LNCAP (cell line): ENCODE measurements around the gene LIX1.
A peak's percentile ranks its signal among the peaks of the same experiment; 100 is the strongest.

ENCODE experiments used
- TF ChIP-seq, protein P1 (sequence below): fragments of 450-650 bp; IDR thresholded peaks from 2 replicates; pipeline ENCODE4 v1.5.1; 2017; ENCODE audit warnings: mild to moderate bottlenecking

Gene LIX1

DNA sequence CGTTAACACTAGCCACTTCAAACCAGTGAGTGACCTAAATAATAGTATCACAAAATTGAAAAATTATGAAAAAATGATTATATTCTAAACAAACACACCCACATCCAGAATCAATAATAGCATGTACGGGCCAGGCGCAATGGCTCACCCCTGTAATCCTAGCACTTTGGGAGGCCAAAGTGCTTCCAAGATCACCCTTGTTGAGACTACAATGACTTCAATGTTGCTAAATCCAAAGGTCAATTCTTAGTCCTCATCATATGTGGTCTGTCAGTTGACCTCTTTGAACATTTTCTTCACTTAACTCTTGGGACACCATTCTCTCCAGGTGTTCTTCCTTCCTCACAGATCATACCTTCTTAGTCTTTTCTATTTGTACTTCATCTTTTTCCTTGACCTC is 29.3 kb upstream of the LIX1 start:
- TF ChIP-seq, protein P1, sequence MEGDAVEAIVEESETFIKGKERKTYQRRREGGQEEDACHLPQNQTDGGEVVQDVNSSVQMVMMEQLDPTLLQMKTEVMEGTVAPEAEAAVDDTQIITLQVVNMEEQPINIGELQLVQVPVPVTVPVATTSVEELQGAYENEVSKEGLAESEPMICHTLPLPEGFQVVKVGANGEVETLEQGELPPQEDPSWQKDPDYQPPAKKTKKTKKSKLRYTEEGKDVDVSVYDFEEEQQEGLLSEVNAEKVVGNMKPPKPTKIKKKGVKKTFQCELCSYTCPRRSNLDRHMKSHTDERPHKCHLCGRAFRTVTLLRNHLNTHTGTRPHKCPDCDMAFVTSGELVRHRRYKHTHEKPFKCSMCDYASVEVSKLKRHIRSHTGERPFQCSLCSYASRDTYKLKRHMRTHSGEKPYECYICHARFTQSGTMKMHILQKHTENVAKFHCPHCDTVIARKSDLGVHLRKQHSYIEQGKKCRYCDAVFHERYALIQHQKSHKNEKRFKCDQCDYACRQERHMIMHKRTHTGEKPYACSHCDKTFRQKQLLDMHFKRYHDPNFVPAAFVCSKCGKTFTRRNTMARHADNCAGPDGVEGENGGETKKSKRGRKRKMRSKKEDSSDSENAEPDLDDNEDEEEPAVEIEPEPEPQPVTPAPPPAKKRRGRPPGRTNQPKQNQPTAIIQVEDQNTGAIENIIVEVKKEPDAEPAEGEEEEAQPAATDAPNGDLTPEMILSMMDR: no peak

DNA sequence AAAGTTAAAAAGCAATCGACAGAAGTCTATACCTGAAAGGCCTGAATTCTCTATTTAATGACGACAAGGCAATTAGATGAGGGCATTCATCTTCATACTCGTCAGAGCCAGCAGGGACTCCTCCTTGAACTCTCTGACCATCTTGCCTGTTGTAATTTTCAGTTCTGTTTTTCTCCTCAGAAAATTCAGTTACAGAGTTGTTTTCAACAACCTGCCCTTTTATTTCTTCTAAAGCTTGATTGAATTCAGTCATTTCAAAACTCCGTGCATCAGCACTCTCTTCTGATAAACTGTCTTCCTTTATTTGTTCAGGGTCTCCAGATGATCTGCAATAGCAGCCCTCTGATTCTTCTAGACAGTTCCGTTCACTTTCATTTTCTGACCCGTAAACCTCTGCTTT is 25.0 kb upstream of the LIX1 start:
- TF ChIP-seq, protein P1: no peak

DNA sequence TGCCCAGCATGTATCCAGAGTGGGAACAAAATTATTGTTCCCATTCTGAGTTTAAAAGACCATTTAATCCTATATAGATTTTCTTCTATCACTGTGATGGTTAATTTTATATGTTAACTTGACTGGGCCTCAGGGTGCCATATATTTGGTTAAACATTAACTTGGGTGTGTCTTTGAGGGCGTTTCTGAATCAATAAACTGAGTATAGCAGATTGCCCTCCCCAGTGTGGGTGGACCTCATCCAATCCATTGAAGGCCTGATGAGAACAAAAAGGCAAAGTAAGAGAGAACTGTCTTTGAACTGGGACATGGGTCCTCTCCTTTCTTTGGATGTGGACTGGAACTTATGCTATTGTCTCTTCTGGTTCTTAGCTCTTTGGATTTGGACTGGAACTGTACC is 23.3 kb upstream of the LIX1 start:
- TF ChIP-seq, protein P1: no peak

DNA sequence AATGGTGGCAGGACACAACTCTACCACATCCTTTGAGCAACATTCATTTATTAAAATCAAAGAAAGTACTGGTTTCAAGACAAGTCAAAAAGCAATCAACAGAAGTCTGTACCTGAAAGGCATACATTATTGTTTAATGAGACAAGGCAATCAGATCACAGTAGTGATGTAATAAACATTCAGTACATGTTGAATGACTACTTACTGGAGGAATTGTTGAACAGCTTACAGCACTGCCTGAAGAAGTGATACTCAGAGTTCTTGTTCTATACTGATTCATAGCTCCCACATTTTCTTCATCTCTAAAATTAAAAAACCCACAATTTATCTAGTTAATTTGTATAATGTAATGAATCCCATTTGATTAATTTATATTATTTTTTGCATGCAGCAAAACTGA is 22.4 kb upstream of the LIX1 start:
- TF ChIP-seq, protein P1: no peak

DNA sequence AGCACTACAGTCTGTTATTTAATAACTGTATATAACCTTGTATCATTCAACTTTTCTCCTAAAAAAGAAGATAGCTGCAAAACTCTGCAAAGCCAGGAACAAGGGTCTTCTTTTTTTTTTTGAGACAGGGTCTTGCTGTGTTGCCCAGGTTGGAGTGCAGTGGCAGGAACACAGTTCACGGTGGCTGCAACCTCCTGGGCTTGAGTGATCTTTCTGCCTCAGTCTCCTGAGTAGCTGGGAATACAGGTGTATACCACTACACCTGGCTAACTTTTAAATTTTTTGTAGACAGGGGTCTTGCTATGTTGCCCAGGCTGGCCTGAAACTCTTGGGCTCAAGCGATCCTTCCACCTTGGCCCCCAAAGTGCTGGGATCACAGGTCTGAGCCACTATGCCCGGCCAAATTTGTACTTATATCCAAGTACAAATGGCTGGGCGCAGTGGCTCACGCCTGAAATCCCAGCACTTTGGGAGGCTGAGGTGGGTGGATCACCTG is 21.4 kb upstream of the LIX1 start:
- TF ChIP-seq, protein P1: no peak

DNA sequence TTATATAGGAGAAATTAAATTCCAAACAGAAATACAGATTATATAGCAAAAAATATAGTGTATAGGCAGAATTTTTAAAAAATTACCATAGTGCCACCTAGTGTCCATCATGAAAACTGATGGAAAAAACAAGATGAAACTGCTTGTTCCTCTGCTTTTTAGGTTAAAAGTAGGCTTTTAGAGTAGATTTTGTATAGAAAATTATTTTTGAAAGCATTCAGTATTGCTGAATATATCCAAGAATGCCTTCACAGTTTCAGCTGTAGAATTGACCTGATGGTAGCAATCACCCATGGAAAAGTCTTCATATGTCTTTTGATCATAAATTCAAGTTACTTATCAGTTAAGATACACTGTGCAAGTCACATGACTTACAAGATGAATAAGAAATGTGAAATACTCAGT is 21.0 kb upstream of the LIX1 start:
- TF ChIP-seq, protein P1: peak; percentile 65

DNA sequence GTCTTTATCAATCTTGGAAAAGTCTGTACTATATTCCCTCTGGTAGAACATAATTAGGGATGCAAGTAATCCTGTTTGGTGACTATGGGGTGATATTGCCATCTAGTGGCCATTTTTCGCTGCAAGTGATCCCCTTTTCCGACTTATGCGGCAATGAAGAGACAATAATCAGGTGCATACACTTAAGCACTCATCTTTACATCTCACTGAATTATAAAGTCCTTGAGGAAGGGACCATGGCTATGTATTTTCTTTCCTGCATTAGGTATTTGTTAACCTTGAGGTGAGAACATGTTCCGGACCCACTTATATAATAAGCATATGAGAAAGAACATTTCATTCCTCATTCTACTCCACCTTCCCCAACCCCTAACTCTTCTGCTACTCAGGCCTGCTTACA is 19.6 kb upstream of the LIX1 start:
- TF ChIP-seq, protein P1: peak; percentile 88

DNA sequence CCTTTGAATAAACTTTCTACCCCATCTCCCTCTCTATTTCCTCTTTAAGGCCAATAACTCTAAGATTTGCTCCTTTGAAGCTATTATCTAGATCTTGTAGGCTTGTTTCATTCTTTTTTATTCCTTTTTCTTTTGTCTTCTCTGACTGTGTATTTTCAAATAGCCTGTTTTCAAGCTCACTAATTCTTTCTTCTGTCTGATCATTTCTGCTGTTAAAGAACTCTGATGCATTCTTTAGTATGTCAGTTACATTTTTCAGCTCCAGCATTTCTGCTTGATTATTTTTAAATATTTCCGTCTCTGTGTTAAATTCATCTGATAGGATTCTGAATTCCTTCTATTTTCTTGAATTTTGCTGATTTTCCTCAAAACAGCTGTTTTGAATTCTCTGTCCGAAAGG is 15.3 kb upstream of the LIX1 start:
- TF ChIP-seq, protein P1: no peak
